GM12873 (cell line): ENCODE measurements around the gene ARHGAP40.

Experiments used
- CTCF ChIP-seq: IDR thresholded peaks from 2 replicates; pipeline ENCODE4 v1.5.1; 2012; ENCODE audit warnings: low read depth, mild to moderate bottlenecking, moderate library complexity, low read length, control low read depth; ENCODE audit not compliant: insufficient read depth; ENCODE audit errors: missing control alignments

ARHGAP40 gene

GRCh38 chr20:38564680-38565079 is 36.9 kb upstream of the ARHGAP40 start:
- TF ChIP-seq CTCF: no peak

GRCh38 chr20:38566036-38566598 is 35.5 kb upstream of the ARHGAP40 start:
- no peak for TF ChIP-seq CTCF

GRCh38 chr20:38569747-38570525 is 31.7 kb upstream of the ARHGAP40 start:
- no peak for TF ChIP-seq CTCF

GRCh38 chr20:38573413-38573812 is 28.2 kb upstream of the ARHGAP40 start:
- no peak for TF ChIP-seq CTCF

GRCh38 chr20:38579219-38579910 is 22.2 kb upstream of the ARHGAP40 start:
- no peak for TF ChIP-seq CTCF

GRCh38 chr20:38579921-38580320 is 21.7 kb upstream of the ARHGAP40 start:
- TF ChIP-seq CTCF: no peak

GRCh38 chr20:38581013-38581412 is 20.6 kb upstream of the ARHGAP40 start, which contains the start of gene ADIG:
TSS of gene ADIG (plus strand) at chr20:38581197. CDS start at chr20:38581251, 54 bp downstream.
- no peak for TF ChIP-seq CTCF
